MCF 10A (cell line): Measurements from ENCODE around the gene AGPS. TPM values are rescaled to one million over a fixed set of nuclear protein-coding genes. Genes with fewer than 3 reads are reported as not detected.

Source experiments
- BruUV-seq: library from RNA; stranded (reverse); fragments of 400-500 nt; replicated peaks from 2 replicates; lab custom pipeline; 2021; lab: Mats Ljungman, UMichigan
- CTCF ChIA-PET: fragments of 300-600 bp; sonication (Branson Sonifier 250); formaldehyde crosslinking; extraction: SDS; loops from one replicate; lab custom pipeline; 2021; ENCODE audit warnings: antibody characterized with exemption, inconsistent platforms; lab: Yijun Ruan, JAX
- POLR2A ChIA-PET: fragments of 300-600, 350-650 bp; sonication (Branson Sonifier 250); formaldehyde crosslinking; extraction: SDS; loops from one replicate; lab custom pipeline; 2020; ENCODE audit warnings: antibody characterized with exemption, inconsistent platforms; lab: Yijun Ruan, JAX
- DNase-seq: peaks from one replicate; pipeline ENCODE4 v3.0.0-alpha.2; 2018; ENCODE audit not compliant: unreplicated experiment
- H3K27ac Mint-ChIP-seq: one replicate; pipeline ENCODE4 v1.8.0; 2022; ENCODE audit warnings: mild to moderate bottlenecking, low read depth, mixed read lengths; ENCODE audit not compliant: unreplicated experiment
- H3K27me3 Mint-ChIP-seq: one replicate; pipeline ENCODE4 v1.8.0; 2022; ENCODE audit warnings: mixed read lengths; ENCODE audit not compliant: insufficient read depth, unreplicated experiment
- H3K36me3 Mint-ChIP-seq: one replicate; pipeline ENCODE4 v1.8.0; 2022; ENCODE audit warnings: mild to moderate bottlenecking, moderate library complexity, mixed read lengths; ENCODE audit not compliant: insufficient read depth, unreplicated experiment
- H3K4me1 Mint-ChIP-seq: one replicate; pipeline ENCODE4 v1.8.0; 2022; ENCODE audit warnings: mixed read lengths; ENCODE audit not compliant: insufficient read depth, unreplicated experiment
- H3K4me3 Mint-ChIP-seq: one replicate; pipeline ENCODE4 v1.8.0; 2022; ENCODE audit warnings: mild to moderate bottlenecking, moderate library complexity, mixed read lengths; ENCODE audit not compliant: unreplicated experiment
- H3K9me3 Mint-ChIP-seq: one replicate; pipeline ENCODE4 v1.8.0; 2022; ENCODE audit warnings: mixed read lengths; ENCODE audit not compliant: unreplicated experiment
- CTCF ChIP-seq: fragments of 200-600 bp; IDR thresholded peaks from one replicate; pipeline ENCODE4 v1.8.0; 2022; ENCODE audit warnings: antibody characterized with exemption, mild to moderate bottlenecking; ENCODE audit not compliant: unreplicated experiment
- intact Hi-C: fragments of 100-400 bp; cut with micrococcal nuclease; formaldehyde crosslinking; loops from 2 replicates; pipeline ENCODE4 v1.14.1; 2022
- total RNA-seq: library from RNA; stranded (reverse); gene quantifications from 2 replicates; pipeline ENCODE4 v1.2.3, GENCODE V29; 2022

Gene AGPS
- total RNA-seq, 1 experiment from 2014 or later, result 49.5 TPM

- Mint-ChIP-seq H3K27me3 (no peaks in the 10 kb centered on the region), H3K36me3 (no peaks in the 10 kb centered on the region), H3K27ac (no peak overlapping the region), H3K4me1 (no peaks in the 10 kb centered on the region), H3K4me3 (no peak overlapping the region), H3K9me3 (no peaks in the 10 kb centered on the region)
- ChIA-PET POLR2A (no interaction called here), CTCF (interaction anchor here (0.6 to 1.6 kb wide), 2 partner anchors 18 to 23 kb away, joined by 3 to 5 read pairs; no protein-coding TSS in a partner anchor)
- DNase-seq, result no peak
- BruUV-seq, result no TSS peak
- intact Hi-C loops, result no loop called here
- TF ChIP-seq CTCF, result no peak
These were observed 193.6 kb downstream of the AGPS start for GRCh38 chr2:177586154-177586553.

GRCh38 chr2:177587371-177587770 is 194.8 kb downstream of the AGPS start:
- intact Hi-C loops, result no loop called here
- POLR2A ChIA-PET, result no interaction called here
- no peak for DNase-seq
- no peaks in the 10 kb centered on the region for H3K27me3 Mint-ChIP-seq
- H3K4me3 Mint-ChIP-seq, result no peak overlapping the region
- H3K27ac Mint-ChIP-seq, result no peak overlapping the region
- no peaks in the 10 kb centered on the region for H3K9me3 Mint-ChIP-seq
- TF ChIP-seq CTCF, result no peak
- no peaks in the 10 kb centered on the region for H3K36me3 Mint-ChIP-seq
- no peaks in the 10 kb centered on the region for H3K4me1 Mint-ChIP-seq
- no TSS peak for BruUV-seq
- CTCF ChIA-PET, result no interaction called here

GRCh38 chr2:177588671-177589070 is 196.1 kb downstream of the AGPS start:
- Mint-ChIP-seq H3K4me1 (no peaks in the 10 kb centered on the region), H3K36me3 (no peaks in the 10 kb centered on the region), H3K9me3 (no peaks in the 10 kb centered on the region), H3K27me3 (no peaks in the 10 kb centered on the region), H3K27ac (no peak overlapping the region), H3K4me3 (no peak overlapping the region)
- BruUV-seq, result no TSS peak
- POLR2A ChIA-PET, result no interaction called here
- CTCF ChIA-PET, result interaction anchor here (0.9 to 1.6 kb wide), 2 partner anchors 16 to 133 kb away, joined by 3 to 4 read pairs; no protein-coding TSS in a partner anchor
- no peak for TF ChIP-seq CTCF
- DNase-seq, result no peak
- intact Hi-C loops, result no loop called here

GRCh38 chr2:177589186-177589585 is 196.6 kb downstream of the AGPS start:
- DNase-seq, result no peak
- H3K4me1 Mint-ChIP-seq, result no peaks in the 10 kb centered on the region
- no peak for TF ChIP-seq CTCF
- H3K27me3 Mint-ChIP-seq, result no peaks in the 10 kb centered on the region
- ChIA-PET CTCF (interaction anchor here (0.6 to 1.6 kb wide), 2 partner anchors 15 to 128 kb away, joined by 4 to 5 read pairs; no protein-coding TSS in a partner anchor), POLR2A (no interaction called here)
- BruUV-seq, result no TSS peak
- no peaks in the 10 kb centered on the region for H3K9me3 Mint-ChIP-seq
- no peak overlapping the region for H3K4me3 Mint-ChIP-seq
- intact Hi-C loops, result no loop called here
- H3K27ac Mint-ChIP-seq, result no peak overlapping the region
- H3K36me3 Mint-ChIP-seq, result no peaks in the 10 kb centered on the region
